Measurements from ENCODE around the gene POU6F2.
"Not testable (repeated sequence)": the region's sequence is repeated elsewhere in the genome, so short reads cannot be mapped to it uniquely, and the experiment has no call there.

Gene POU6F2

DNA sequence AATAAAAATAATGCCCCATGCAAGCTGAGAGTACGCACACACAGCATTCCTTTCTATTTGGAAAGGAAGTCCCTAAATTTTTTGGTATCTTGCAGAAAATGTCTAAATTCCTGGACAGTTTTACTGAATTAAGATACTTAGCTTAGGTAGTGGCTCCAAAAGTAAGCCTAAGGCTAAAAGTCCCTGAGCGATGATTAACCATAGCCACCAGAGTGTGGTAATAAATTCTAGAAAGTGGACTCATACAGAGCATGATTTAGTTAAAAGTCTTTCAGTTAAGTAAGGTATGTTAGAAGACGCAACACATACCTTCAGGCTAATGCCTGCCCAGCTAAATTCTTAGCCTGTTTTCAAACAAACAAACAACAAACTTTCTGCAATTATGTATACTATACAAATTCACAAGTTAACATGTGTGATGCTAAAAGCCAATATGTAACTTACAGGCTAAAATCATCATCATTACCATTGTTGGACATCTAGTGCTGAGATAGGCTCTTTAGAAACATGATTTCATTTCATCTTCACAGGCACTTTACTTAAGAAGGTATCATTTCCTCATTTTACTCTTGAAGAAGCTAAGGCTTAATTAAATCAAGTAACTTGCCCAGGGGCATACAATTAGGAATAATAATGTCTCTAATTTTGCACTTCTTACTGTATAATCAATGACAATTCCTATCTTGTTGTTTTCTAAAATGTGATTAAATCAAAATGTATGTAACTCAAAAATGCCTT is 327.1 kb downstream of the POU6F2 start:
- DNase-seq (ENCODE audit: low read depth): no peak

DNA sequence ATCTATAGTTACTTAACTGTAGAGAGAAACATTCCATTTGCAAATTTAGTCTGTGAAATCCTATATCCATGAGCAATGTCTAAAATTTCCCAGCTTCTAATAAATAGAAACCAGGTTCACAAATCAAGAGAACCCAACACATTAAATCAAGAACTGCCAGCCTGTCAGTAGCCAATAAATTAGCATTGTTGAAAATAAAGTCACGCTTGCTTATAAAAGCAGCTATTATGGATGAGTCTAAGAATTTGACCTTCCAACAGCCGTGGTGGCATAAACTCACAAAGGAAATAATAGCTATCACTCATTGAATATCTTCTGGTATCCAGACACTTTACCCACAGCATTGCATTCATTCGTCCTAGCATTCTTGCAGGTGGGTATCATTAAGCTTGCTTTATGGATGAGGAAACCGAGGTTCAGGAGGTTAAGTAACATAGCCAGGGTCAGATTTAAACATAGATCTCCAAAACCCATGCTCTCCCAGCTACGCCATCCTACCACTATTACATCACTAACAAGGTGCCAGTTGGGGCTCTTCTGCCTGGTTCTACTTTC is 328.4 kb downstream of the POU6F2 start:
- DNase-seq (ENCODE audit: low read depth): no peak

DNA sequence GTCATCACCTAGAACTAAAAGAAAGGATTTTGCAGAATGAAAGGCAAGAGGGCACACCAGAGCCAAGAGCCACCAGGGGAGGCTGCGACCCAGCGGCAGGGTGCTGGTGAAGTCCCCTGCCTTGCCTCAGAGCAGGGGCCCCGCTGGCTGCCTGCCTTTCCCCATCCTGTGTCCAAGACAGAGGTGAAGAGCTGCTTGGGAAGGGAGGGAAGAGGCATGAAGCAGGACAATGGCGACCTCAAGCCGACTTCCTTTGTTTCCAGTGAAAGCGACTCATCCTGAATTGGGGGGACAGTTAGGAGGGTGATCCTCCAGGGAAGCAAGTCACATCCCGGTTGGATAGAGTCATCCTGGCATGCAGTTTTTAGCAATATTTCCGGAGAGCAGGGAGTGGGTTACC is 333.0 kb downstream of the POU6F2 start:
- no peak for DNase-seq (ENCODE audit: low read depth)

DNA sequence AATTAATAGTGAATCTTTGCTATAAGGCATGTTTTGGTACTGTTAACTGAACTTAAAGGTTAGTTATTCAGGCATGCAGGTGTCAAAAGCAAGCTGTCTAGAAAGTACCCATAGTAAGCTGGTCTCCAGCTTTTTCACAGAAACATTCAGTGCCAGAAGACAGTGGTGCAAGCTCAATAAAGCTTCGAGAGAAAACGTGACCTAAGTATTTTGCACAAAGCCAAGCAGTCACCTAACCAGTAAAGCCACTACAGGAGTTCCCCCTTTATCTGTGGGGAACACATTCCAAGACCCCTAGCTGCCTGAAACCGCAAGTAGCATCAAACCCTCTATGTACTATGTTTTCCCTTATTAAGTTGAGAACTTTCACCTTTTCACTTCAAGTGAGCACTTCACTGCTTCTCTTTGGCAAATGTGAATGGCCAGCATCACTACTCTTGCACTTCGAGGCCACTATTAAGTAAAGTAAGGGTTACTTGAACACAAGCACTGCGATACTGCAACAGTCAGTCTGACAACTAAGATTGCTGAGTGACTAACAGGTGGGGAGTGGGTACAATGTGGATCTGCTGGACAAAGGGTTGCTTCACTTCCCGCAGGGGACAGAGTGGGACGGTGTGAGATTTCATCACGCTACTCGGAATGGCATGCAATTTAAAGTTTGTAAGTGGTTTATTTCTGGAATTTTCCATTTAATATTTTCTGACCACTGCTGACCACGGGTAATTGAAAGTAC is 334.7 kb downstream of the POU6F2 start:
- DNase-seq (ENCODE audit: low read depth): no peak

DNA sequence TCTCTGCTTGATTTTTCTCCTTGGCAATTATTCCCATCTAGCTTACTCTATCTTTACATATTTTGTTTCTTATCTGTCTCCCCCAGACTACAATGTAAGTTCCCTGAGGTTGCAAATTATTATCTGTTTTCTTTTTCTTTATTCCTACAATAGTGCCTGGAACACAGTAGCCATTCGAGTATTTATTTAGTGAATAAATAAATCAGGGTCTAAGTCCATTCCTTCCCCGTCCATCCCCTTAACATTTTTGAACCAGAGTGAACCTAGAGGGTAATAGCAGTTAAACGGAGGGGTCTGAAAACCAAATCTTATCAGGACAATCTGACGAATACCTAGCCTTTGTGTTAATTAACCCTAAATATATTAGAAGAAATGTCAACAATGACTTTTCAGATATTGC is 335.7 kb downstream of the POU6F2 start:
- no peak for DNase-seq (ENCODE audit: low read depth)

DNA sequence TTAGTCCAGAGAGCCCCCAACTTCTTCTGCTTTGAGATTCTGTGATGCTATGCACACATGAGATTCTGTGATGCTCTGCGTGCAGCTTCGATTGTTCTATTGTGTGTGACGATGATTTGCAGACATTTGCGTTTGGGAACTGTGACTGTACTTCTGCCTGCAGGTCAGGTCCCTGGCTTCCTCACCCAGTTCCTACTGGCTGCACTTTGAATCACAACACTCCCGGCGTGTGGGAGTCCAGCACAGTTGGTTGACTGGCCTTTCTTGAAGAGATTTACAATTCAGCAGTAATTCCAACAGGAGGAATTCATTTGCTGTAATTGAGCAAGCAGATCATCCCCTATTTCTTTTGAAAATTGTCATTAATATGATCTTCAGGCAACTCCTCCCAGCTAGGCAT is 336.3 kb downstream of the POU6F2 start:
- no peak for DNase-seq (ENCODE audit: low read depth)

DNA sequence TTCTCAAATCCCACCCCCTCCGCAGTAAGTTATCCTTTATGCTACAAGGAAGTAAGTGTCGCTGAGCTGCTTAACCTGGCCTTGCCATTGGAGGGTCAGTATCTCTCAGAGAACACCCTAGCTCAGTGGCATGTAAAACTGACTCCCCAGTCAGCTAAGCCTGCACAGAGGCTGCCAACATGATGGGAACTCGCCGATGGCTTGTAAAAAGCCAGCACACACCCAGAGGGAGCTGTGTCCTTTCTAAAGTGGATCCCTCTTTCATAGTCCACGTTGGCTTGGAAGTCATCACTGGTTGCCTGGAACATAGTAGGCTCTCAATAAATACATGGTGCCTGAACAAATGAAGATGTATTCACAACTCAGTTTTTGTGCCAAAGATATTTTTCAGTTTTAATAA is 339.4 kb downstream of the POU6F2 start:
- no peak for DNase-seq (ENCODE audit: low read depth)

DNA sequence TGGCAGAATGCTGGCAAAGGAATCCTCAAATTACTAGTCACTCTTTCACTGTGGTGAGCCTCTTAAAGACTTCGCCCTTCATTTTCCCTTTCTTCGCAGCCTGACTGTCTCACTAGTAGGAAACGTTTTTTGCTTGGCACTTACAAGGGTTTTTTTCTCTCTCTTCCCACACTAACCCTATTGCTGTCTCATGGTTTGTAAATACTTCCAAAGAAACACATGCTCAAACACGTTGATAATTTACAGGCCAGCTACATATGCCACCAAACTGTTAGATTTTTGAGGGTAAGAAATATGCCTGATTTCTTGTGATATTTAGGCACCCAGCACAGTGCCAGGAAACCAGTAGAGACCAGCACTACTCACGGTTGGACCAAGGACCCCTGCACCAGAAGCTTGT is 340.2 kb downstream of the POU6F2 start:
- no peak for DNase-seq (ENCODE audit: low read depth)

DNA sequence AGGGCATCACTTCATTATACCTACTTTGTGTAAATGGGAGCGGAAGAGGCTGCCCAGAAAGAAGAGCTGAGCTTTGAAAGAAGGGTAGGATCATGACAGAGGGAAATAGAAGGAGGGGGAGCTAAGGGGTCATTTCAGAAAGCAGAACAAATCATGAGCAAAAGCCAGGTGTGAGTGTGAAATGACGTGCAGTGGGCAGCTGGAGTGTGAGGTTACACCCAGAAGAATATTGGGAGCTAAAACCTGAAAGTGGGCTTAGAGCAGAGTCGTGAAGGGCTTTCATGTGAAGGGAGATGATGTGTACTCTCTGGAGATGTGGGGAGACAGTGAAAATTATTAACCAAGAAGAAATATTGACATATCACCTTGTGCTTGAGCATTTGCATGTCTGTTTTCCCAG is 343.5 kb downstream of the POU6F2 start:
- DNase-seq (ENCODE audit: low read depth): no peak

DNA sequence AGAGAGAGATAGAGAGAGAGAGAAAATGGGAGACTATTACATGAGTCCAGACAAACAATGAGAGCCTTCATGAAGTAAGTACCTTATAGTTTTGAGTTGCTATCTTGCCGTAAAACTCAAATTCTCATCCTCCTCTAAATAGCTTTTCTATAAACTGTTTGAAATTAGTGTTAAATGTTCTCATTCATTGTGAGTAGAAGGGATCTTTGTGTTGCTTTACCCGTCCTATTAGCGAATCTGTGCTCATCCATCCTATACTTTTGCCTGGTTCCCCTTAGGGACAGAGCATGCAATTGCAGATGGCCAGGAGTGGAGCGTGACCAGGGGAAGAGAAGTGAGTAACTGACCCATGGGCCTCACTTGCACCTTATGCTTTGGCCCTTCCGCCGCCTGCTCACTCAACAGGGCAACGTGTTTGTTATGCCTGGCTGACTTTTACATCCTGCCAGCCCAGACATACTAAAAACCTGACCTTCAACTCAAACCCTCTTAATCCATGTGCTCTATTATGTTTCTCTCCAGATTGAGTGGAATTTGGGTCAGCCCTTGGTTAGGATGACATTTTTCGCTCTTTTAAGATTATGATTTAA is 344.3 kb downstream of the POU6F2 start:
- DNase-seq (ENCODE audit: low read depth): no peak

DNA sequence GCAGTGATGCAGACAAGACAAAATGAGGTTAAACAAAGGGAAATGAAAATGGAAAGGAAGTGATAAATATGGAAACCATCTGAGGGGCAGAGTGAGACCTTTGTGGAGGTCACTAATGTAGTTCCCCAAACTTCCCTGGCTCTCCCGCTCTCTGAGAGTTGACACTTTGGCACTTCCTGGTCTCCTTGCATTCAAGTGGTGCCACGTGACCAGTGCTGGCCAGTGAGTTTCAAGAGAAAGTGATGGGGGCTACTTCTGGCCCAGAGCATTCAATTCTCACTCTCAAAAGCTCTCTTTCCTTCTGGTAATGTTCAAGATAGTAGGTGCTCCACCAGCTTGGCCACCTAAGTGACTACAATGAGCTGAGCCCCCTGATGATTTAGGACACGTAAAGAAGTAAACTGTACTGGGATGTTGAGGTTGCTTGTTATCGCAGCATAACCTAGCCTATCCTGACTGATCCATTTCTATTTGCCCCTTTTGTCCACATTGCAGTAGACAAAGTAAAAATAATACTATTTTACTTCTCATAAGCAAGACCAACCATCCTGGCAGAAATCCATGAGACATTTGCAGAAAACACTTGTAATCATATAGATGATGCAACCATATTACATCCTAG is 346.5 kb downstream of the POU6F2 start:
- DNase-seq (ENCODE audit: low read depth): no peak

DNA sequence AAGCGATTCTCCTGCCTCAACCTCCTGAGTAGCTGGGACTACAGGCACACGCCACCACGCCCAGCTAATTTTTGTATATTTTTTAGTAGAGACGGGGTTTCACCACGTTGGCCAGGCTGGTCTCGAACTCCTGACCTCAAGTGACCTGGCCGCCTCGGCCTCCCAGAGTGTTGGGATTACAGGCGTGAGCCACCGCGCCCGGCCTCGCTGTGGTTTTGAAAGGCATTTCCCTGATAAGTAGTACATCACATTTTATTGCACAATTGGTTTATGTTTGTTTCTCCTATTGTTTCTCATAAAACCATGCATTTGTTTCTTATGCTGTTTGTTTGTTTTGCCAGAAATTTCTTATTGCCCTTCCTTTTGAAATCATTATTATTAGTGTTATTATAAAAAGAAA is 353.9 kb downstream of the POU6F2 start:
- DNase-seq (ENCODE audit: low read depth): not testable (repeated sequence)

DNA sequence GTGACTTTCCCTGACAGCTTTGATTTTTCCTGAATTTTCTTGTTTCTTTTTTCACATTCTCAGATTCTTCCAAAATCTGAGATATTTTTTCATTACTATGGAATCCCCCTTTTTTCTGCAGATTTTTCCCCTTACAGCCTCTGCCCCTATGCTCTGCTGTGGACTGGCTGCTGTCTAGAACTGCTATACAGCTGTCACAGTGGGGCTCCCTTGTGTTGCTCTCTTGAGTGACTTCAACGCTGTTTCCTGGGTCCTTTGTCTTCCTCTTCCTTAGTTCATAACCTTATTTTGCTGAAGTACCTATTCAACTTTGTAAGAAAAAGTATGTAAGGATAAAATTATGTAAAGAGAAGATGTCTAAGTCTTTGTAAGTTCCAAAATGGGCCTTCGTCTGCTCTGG is 354.4 kb downstream of the POU6F2 start:
- DNase-seq (ENCODE audit: low read depth): no peak

DNA sequence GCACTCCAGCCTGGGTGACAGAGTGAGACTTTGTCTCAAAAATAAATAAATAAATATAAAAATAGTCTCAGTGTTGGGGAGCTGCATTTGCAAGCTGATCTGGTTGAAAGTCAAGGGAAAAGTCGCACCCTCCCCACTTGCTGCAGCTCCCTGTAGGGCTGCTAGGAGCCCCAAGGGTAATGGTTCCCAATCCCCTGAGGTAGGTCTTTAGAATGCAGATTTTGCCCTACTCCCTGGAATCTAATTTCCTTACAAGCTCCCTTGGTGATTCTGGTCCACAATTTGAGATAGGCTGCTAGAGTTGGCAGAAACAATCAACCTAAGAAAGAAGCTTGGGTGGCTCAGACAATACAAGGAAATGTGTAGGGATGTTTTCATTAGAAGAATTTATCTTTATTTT is 356.0 kb downstream of the POU6F2 start:
- no peak for DNase-seq (ENCODE audit: low read depth)

DNA sequence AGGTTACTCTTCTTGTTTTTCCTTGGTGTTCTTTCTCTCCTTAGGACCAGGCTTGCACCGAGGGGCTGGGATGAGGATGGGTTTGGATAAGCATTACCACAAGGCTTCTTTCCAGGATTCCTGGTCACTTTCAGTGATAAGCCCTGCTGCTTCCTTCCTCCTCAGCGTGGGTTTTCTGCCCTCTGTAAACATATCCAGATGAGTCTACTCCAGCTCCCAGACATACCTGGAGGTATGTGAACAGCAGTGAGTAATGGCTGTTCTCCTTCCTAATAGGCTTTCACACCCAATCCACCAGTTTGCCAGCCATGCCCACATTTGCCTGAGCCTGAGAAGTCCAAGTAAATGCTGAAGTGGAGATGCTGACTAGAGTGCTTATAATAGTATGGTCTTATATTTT is 358.7 kb downstream of the POU6F2 start:
- no peak for DNase-seq (ENCODE audit: low read depth)

DNA sequence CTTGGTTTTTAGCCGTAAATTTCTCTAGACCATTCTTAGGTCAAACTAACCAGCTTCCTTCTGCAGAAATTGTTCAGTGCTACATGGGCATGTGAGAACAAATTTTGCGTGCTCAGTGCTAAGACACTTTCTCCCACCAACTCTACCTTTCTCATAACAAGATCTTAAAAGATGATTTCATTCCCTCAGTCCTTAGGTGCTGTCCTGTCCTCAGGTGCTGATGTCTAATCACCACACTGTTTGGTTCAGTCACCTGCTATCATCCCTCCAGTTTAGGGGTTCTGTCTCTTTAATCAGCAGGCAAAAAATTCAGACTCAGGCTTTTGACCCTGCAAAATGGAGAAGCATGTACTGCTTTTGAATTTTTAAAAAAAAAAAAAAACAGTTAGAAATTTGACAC is 361.0 kb downstream of the POU6F2 start:
- no peak for DNase-seq (ENCODE audit: low read depth)

DNA sequence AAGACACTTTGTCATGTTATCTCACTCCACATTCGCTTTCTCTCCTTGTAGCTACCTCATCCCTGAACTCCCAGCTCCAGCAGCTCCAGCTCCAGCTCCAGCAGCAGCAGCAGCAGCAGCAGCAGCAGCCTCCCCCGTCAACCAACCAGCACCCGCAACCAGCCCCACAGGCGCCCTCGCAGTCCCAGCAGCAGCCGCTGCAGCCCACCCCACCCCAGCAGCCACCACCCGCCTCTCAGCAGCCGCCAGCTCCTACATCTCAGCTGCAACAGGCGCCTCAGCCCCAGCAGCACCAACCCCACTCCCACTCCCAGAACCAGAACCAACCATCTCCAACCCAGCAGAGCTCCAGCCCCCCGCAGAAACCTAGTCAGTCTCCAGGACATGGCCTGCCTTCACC is 361.9 kb downstream of the POU6F2 start:
- no peak for DNase-seq (ENCODE audit: low read depth)

DNA sequence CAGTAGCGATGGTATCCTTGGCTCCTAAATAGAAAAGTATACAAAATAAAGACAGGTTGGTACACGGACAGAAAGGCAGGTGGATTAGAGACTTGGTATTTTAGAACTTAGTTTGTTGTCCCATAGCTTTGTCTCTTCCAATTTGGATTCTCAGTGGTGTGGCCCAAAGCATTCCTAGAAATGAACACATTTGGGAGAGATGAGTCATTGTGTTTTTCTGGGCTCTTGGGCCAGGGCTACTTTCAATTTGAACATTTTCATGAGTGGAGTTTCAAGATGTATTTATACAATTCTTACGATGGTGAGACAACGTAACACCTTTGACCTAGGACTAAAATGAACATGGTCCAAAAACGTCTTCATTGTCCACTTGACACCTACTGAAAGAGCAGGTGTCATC is 363.4 kb downstream of the POU6F2 start:
- no peak for DNase-seq (ENCODE audit: low read depth)

DNA sequence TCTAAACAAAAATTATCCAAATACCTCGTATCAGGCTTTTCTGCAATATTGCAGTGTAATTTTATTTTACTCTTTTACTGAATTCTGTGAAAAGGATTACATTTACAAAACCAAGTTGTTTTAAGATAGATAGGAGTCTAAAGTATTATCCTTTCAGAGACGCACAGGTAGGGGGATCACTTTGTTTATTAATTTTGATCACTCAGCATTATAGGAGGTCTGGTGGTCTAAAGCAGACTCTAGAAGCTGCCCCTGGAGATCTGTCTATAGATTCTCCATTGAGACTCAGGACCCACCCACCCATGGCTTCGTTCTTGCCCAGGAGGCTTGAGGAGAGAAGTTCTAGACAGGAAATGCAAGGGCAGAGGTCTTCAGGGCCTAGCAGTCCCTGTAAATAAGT is 365.1 kb downstream of the POU6F2 start:
- no peak for DNase-seq (ENCODE audit: low read depth)

DNA sequence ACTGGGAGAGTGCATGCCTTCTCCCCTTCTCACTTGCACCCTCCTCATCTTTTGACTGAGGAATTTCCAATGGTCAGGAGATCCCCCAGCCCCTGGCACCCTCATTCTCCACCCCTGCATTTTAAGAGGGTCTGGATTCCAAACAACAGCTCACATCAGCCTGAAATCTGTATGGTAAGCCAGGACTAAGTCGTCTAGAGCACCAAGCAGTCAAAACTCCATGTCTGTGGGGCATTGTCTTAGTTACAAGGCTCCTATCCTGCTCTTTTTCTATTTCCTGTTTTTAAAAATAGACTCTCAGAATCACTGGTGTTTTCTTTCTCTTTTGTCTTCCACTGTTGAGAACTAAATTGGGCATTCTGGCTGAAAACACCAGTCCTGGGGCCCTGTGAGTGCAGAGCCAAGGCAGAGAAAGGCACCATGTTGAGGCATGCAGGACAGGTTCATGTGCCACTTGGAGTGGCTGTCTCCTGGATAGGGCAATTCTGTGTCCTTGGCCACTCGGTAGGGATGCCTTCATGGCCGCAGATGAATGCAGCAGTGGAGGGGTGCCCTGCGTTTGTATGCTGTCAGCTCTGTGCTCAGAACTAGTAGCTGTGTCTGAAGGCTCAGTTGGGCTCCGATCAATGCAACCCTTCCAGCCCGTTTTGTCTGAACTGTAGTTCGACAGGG is 371.9 kb downstream of the POU6F2 start:
- no peak for DNase-seq (ENCODE audit: low read depth)

DNA sequence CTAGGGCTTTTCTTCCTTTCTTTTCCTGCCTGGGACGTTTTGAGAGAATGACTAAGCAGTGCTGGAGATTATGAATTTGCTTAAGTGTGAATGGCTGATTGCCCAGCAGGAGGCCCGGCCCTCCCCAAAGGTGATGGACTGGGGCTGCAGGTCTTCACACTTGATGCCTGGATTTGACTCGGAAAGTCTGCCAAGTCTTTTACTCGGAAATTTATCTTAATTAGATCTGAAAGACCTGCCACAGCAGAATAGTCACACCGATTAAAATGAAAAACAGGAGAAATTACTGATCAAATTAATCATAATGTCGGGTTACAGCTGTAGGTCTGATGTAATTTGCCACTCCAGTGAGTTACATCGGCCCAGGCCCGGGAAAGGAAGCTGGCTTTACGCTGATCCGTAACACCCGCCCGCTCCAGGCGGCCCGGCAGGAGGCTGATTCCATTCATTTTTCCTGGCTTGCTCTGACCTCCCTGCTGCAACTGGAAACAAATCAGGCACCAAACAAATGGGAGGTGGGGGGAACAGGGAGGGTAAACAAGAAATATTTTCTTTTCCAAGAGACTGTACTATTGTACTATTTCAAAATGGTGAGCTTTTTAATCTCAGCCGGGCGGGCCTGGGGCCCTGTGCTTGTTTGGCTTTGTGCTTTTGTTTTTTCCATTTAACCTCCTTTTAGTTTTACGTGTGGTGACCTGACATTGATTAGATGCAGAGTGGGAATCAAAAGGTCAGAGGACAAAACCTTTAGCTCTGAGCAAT is 376.1 kb downstream of the POU6F2 start:
- DNase-seq (ENCODE audit: low read depth): no peak
